ENCODE results near the gene ZSWIM5.
"Not testable (repeated sequence)": the region's sequence is repeated elsewhere in the genome, so short reads cannot be mapped to it uniquely, and the experiment has no call there.

ZSWIM5 gene

GRCh38 chr1:45135316-45135715, 71.1 kb downstream of the ZSWIM5 start:
- DNase-seq (ENCODE audit: low read depth): no peak
- H3K4me3 ChIP-seq (ENCODE audit: low read depth, low read length): no peak overlapping the region
- TF ChIP-seq, protein P1, sequence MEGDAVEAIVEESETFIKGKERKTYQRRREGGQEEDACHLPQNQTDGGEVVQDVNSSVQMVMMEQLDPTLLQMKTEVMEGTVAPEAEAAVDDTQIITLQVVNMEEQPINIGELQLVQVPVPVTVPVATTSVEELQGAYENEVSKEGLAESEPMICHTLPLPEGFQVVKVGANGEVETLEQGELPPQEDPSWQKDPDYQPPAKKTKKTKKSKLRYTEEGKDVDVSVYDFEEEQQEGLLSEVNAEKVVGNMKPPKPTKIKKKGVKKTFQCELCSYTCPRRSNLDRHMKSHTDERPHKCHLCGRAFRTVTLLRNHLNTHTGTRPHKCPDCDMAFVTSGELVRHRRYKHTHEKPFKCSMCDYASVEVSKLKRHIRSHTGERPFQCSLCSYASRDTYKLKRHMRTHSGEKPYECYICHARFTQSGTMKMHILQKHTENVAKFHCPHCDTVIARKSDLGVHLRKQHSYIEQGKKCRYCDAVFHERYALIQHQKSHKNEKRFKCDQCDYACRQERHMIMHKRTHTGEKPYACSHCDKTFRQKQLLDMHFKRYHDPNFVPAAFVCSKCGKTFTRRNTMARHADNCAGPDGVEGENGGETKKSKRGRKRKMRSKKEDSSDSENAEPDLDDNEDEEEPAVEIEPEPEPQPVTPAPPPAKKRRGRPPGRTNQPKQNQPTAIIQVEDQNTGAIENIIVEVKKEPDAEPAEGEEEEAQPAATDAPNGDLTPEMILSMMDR (conservative IDR thresholded peaks at IDR 0.05; ENCODE audit: low read depth, low read length): no peak

DNA sequence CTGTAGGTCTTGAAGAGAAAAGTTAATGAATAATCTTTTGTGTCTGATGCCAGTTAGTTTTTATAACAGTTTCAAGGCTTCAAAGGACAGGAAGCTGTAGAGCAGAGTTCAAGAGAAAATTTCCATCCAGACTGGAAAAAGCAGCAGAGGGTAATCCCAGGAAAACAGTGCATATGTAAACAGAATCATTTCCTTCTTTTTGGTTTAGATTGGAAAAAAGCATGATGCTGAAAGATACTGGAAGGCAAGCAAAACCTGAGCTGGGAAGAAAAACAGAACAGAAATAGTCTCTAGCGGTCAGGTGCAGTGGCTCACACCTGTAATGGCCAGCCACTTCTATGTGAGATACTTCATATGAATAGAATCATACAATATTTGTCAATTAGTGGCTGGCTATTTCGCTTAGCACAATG, 71.9 kb downstream of the ZSWIM5 start:
- DNase-seq (ENCODE audit: low read depth): no peak
- no peak overlapping the region for H3K4me3 ChIP-seq (ENCODE audit: low read depth, low read length)
- TF ChIP-seq, protein P1 (conservative IDR thresholded peaks at IDR 0.05; ENCODE audit: low read depth, low read length): no peak

DNA sequence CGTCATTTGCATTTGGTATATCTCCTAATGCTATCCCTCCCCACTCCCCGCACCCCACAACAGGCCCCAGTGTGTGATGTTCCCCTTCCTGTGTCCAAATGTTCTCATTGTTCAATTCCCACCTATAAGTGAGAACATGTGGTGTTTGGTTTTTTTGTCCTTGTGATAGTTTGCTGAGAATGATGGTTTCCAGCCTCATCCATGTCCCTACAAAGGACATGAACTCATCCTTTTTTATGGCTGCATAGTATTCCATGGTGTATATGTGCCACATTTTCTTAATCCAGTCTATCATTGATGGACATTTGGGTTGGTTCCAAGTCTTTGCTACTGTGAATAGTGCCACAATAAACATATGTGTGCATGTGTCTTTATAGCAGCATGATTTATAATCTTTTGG, 73.7 kb downstream of the ZSWIM5 start:
- not testable (repeated sequence) for H3K4me3 ChIP-seq (ENCODE audit: low read depth, low read length); DNase-seq (ENCODE audit: low read depth)

- TF ChIP-seq, protein P1 (conservative IDR thresholded peaks at IDR 0.05; ENCODE audit: low read depth, low read length): no peak
- DNase-seq (ENCODE audit: low read depth): no peak
- no peak overlapping the region for H3K4me3 ChIP-seq (ENCODE audit: low read depth, low read length)
Measured at GRCh38 chr1:45123358-45123757, 83.0 kb downstream of the ZSWIM5 start.

- no peak overlapping the region for H3K4me3 ChIP-seq (ENCODE audit: low read depth, low read length)
- TF ChIP-seq, protein P1 (conservative IDR thresholded peaks at IDR 0.05; ENCODE audit: low read depth, low read length): no peak
- no peak for DNase-seq (ENCODE audit: low read depth)
Measured at GRCh38 chr1:45122724-45123123, 83.7 kb downstream of the ZSWIM5 start.

DNA sequence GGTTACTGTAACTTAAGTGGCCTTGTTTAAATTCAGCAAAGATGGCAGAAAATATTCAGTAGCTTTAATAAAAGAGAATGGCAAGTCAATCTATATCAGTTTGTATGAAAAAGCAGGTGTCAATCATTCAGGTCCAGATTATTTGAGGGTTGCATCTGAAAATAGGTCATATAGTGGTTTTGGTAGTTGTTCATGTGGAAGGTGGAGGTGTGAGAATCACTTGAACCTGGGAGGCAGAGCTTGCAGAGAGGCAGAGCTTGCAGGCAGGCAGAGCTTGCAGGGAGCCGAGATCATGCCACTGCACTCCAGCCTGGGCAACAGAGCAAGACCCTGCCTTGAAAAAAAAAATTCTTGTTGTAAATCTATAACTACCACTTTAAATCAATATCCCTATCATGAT, 88.6 kb downstream of the ZSWIM5 start:
- no peak overlapping the region for H3K4me3 ChIP-seq (ENCODE audit: low read depth, low read length)
- no peak for DNase-seq (ENCODE audit: low read depth)
- TF ChIP-seq, protein P1 (conservative IDR thresholded peaks at IDR 0.05; ENCODE audit: low read depth, low read length): no peak

DNA sequence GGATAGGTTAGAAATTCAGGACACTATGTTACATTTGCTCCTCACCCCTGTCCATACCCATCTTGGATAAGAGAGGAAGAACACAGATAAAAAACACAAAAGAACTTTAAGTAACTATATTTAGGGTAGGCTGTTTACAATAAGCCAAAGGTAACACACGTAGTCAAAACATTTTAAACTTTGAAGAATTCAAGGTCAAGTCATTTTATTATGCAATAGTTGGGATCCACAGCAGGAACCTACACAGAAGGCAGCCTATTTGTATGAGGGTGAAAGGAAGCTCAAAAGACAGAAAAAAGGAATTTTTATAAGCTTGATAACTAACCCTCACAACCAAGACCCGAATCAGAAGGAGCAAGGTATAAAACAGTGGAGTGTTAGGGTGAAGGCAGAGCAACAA, 89.6 kb downstream of the ZSWIM5 start:
- no peak overlapping the region for H3K4me3 ChIP-seq (ENCODE audit: low read depth, low read length)
- TF ChIP-seq, protein P1 (conservative IDR thresholded peaks at IDR 0.05; ENCODE audit: low read depth, low read length): no peak
- peak; percentile 6 for DNase-seq (ENCODE audit: low read depth)

DNA sequence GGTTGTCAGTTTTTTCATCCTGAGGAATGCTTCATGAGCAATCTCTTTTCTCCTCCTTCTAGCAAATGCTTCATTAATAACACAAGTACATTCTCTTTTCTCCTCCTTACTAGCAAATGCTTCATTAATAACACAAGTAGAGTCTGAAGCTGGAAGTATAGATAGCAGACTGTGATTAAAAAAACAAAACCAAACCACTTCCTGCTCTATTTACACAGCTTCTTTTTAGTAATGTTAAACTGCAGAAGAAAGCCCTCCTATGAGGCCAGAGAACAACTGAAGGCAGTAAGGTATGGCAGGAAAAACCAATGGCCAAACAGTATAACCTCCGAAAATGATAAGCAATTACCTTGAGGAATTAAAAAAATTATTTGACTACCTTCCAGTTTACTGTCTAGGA, 90.1 kb downstream of the ZSWIM5 start:
- peak; percentile 13 for DNase-seq (ENCODE audit: low read depth)
- TF ChIP-seq, protein P1 (conservative IDR thresholded peaks at IDR 0.05; ENCODE audit: low read depth, low read length): no peak
- H3K4me3 ChIP-seq (ENCODE audit: low read depth, low read length): no peak overlapping the region

GRCh38 chr1:45115198-45115597, 91.2 kb downstream of the ZSWIM5 start:
- H3K4me3 ChIP-seq (ENCODE audit: low read depth, low read length); DNase-seq (ENCODE audit: low read depth): not testable (repeated sequence)
